Activated naive CD8-positive, alpha-beta T cell treated with anti-CD3 and anti-CD28 coated beads, Interleukin-2, amount 50 U/mL, for 16 hours (primary cell): Measurements from ENCODE around the gene TBL2.
"Not testable (repeated sequence)": the region's sequence is repeated elsewhere in the genome, so short reads cannot be mapped to it uniquely, and the experiment has no call there.

ENCODE experiments used
- DNase-seq: peaks from one replicate; pipeline ENCODE4 v3.0.0-alpha.2; 2020; ENCODE audit warnings: low read depth, low spot score

TBL2 gene

GRCh38 chr7:73606801-73607691 is 28.7 kb upstream of the TBL2 start:
- DNase-seq, result peak; percentile 49

- DNase-seq, result no peak
Observed at GRCh38 chr7:73605601-73606220, 27.3 kb upstream of the TBL2 start.

- DNase-seq, result no peak
Observed at GRCh38 chr7:73602721-73603651, 24.6 kb upstream of the TBL2 start.

GRCh38 chr7:73599916-73600315 is 21.5 kb upstream of the TBL2 start:
- DNase-seq, result no peak

GRCh38 chr7:73599151-73599882 is 20.9 kb upstream of the TBL2 start:
- no peak for DNase-seq

- no peak for DNase-seq
Observed at GRCh38 chr7:73597978-73598782, 19.8 kb upstream of the TBL2 start.

- no peak for DNase-seq
Observed at GRCh38 chr7:73596191-73597065, 18.0 kb upstream of the TBL2 start.

GRCh38 chr7:73595358-73595757 is 17.0 kb upstream of the TBL2 start:
- no peak for DNase-seq

- DNase-seq, result no peak
Observed at GRCh38 chr7:73593207-73594045, 15.0 kb upstream of the TBL2 start.

GRCh38 chr7:73586911-73587310 is 8.5 kb upstream of the TBL2 start:
- no peak for DNase-seq

GRCh38 chr7:73585196-73585595 is 6.8 kb upstream of the TBL2 start:
- DNase-seq, result no peak

- no peak for DNase-seq
Observed at GRCh38 chr7:73582664-73583202, 4.4 kb upstream of the TBL2 start.

- DNase-seq, result not testable (repeated sequence)
Observed at GRCh38 chr7:73581006-73581405, 2.6 kb upstream of the TBL2 start.

- no peak for DNase-seq
Observed at GRCh38 chr7:73577627-73578341, 595 bp downstream of the TBL2 start.

GRCh38 chr7:73573791-73574190 is 4.6 kb downstream of the TBL2 start:
- DNase-seq, result no peak

- DNase-seq, result no peak
Observed at GRCh38 chr7:73573276-73573675, 5.1 kb downstream of the TBL2 start.

GRCh38 chr7:73572767-73573186 is 5.6 kb downstream of the TBL2 start:
- no peak for DNase-seq

GRCh38 chr7:73570977-73571376 is 7.4 kb downstream of the TBL2 start:
- DNase-seq, result no peak
